ENCODE data around the gene PTPRT.

Gene PTPRT

GRCh38 chr20:42968746-42969145, 221.0 kb downstream of the PTPRT start:
- no peaks in the 10 kb centered on the region for H3K9me3 ChIP-seq (ENCODE audit: control insufficient read depth, low read length)
- H3K27me3 ChIP-seq (replicated peaks; ENCODE audit: control insufficient read depth, insufficient read depth, low read length) = no peaks in the 10 kb centered on the region
- no peak for DNase-seq (ENCODE audit: low read depth)
- H3K4me3 ChIP-seq (ENCODE audit: low read length) = no peak overlapping the region
- no peak overlapping the region for H3K9ac ChIP-seq (ENCODE audit: low read length)
- H3K4me1 ChIP-seq (ENCODE audit: control insufficient read depth, insufficient read depth, low read length) = no peaks in the 10 kb centered on the region
- H3K36me3 ChIP-seq (ENCODE audit: control insufficient read depth, insufficient read depth, low read length, severe bottlenecking) = no peaks in the 10 kb centered on the region

GRCh38 chr20:42963796-42964195, 225.9 kb downstream of the PTPRT start:
- Histone ChIP-seq H3K9me3 (ENCODE audit: control insufficient read depth, low read length) (no peaks in the 10 kb centered on the region), H3K27me3 (replicated peaks; ENCODE audit: control insufficient read depth, insufficient read depth, low read length) (no peaks in the 10 kb centered on the region), H3K4me3 (ENCODE audit: low read length) (no peak overlapping the region), H3K4me1 (ENCODE audit: control insufficient read depth, insufficient read depth, low read length) (no peaks in the 10 kb centered on the region), H3K36me3 (ENCODE audit: control insufficient read depth, insufficient read depth, low read length, severe bottlenecking) (no peaks in the 10 kb centered on the region), H3K9ac (ENCODE audit: low read length) (no peak overlapping the region)
- no peak for DNase-seq (ENCODE audit: low read depth)

GRCh38 chr20:42961771-42962170, 227.9 kb downstream of the PTPRT start:
- H3K4me3 ChIP-seq (ENCODE audit: low read length) = no peak overlapping the region
- H3K36me3 ChIP-seq (ENCODE audit: control insufficient read depth, insufficient read depth, low read length, severe bottlenecking) = no peaks in the 10 kb centered on the region
- H3K27me3 ChIP-seq (replicated peaks; ENCODE audit: control insufficient read depth, insufficient read depth, low read length) = no peaks in the 10 kb centered on the region
- DNase-seq (ENCODE audit: low read depth) = no peak
- H3K4me1 ChIP-seq (ENCODE audit: control insufficient read depth, insufficient read depth, low read length) = no peaks in the 10 kb centered on the region
- H3K9me3 ChIP-seq (ENCODE audit: control insufficient read depth, low read length) = no peaks in the 10 kb centered on the region
- no peak overlapping the region for H3K9ac ChIP-seq (ENCODE audit: low read length)

GRCh38 chr20:42959996-42960395, 229.7 kb downstream of the PTPRT start:
- Histone ChIP-seq H3K36me3 (ENCODE audit: control insufficient read depth, insufficient read depth, low read length, severe bottlenecking) (no peaks in the 10 kb centered on the region), H3K9me3 (ENCODE audit: control insufficient read depth, low read length) (peaks cover 4% of the 10 kb centered on the region), H3K9ac (ENCODE audit: low read length) (no peak overlapping the region), H3K4me3 (ENCODE audit: low read length) (no peak overlapping the region), H3K27me3 (replicated peaks; ENCODE audit: control insufficient read depth, insufficient read depth, low read length) (no peaks in the 10 kb centered on the region), H3K4me1 (ENCODE audit: control insufficient read depth, insufficient read depth, low read length) (no peaks in the 10 kb centered on the region)
- DNase-seq (ENCODE audit: low read depth) = no peak

GRCh38 chr20:42958367-42959069, 231.2 kb downstream of the PTPRT start:
- no peak for DNase-seq (ENCODE audit: low read depth)
- no peaks in the 10 kb centered on the region for H3K27me3 ChIP-seq (replicated peaks; ENCODE audit: control insufficient read depth, insufficient read depth, low read length)
- H3K36me3 ChIP-seq (ENCODE audit: control insufficient read depth, insufficient read depth, low read length, severe bottlenecking) = no peaks in the 10 kb centered on the region
- peaks cover 4% of the 10 kb centered on the region for H3K9me3 ChIP-seq (ENCODE audit: control insufficient read depth, low read length)
- H3K9ac ChIP-seq (ENCODE audit: low read length) = no peak overlapping the region
- H3K4me3 ChIP-seq (ENCODE audit: low read length) = no peak overlapping the region
- no peaks in the 10 kb centered on the region for H3K4me1 ChIP-seq (ENCODE audit: control insufficient read depth, insufficient read depth, low read length)

GRCh38 chr20:42957704-42958095, 232.0 kb downstream of the PTPRT start:
- DNase-seq (ENCODE audit: low read depth) = no peak
- Histone ChIP-seq H3K4me1 (ENCODE audit: control insufficient read depth, insufficient read depth, low read length) (no peaks in the 10 kb centered on the region), H3K27me3 (replicated peaks; ENCODE audit: control insufficient read depth, insufficient read depth, low read length) (no peaks in the 10 kb centered on the region)

GRCh38 chr20:42957018-42957703, 232.5 kb downstream of the PTPRT start:
- DNase-seq (ENCODE audit: low read depth) = no peak
- H3K27me3 ChIP-seq (replicated peaks; ENCODE audit: control insufficient read depth, insufficient read depth, low read length) = no peaks in the 10 kb centered on the region
- no peak overlapping the region for H3K4me3 ChIP-seq (ENCODE audit: low read length)
- no peak overlapping the region for H3K9ac ChIP-seq (ENCODE audit: low read length)
- no peaks in the 10 kb centered on the region for H3K4me1 ChIP-seq (ENCODE audit: control insufficient read depth, insufficient read depth, low read length)
- H3K36me3 ChIP-seq (ENCODE audit: control insufficient read depth, insufficient read depth, low read length, severe bottlenecking) = no peaks in the 10 kb centered on the region
- peaks cover 4% of the 10 kb centered on the region for H3K9me3 ChIP-seq (ENCODE audit: control insufficient read depth, low read length)

More at GRCh38 chr20:42957704-42958095, 232.0 kb downstream of the PTPRT start:
- Histone ChIP-seq H3K9ac (ENCODE audit: low read length) (no peak overlapping the region), H3K36me3 (ENCODE audit: control insufficient read depth, insufficient read depth, low read length, severe bottlenecking) (no peaks in the 10 kb centered on the region), H3K9me3 (ENCODE audit: control insufficient read depth, low read length) (peaks cover 4% of the 10 kb centered on the region), H3K4me3 (ENCODE audit: low read length) (no peak overlapping the region)

- DNase-seq (ENCODE audit: low read depth) = no peak
- H3K9ac ChIP-seq (ENCODE audit: low read length) = no peak overlapping the region
- H3K4me3 ChIP-seq (ENCODE audit: low read length) = no peak overlapping the region
- H3K27me3 ChIP-seq (replicated peaks; ENCODE audit: control insufficient read depth, insufficient read depth, low read length) = no peaks in the 10 kb centered on the region
- H3K4me1 ChIP-seq (ENCODE audit: control insufficient read depth, insufficient read depth, low read length) = no peaks in the 10 kb centered on the region
- no peaks in the 10 kb centered on the region for H3K36me3 ChIP-seq (ENCODE audit: control insufficient read depth, insufficient read depth, low read length, severe bottlenecking)
- peaks cover 4% of the 10 kb centered on the region for H3K9me3 ChIP-seq (ENCODE audit: control insufficient read depth, low read length)
Observed at GRCh38 chr20:42955713-42956112, 234.0 kb downstream of the PTPRT start.

- no peaks in the 10 kb centered on the region for H3K36me3 ChIP-seq (ENCODE audit: control insufficient read depth, insufficient read depth, low read length, severe bottlenecking)
- no peak for DNase-seq (ENCODE audit: low read depth)
- peaks cover 4% of the 10 kb centered on the region for H3K9me3 ChIP-seq (ENCODE audit: control insufficient read depth, low read length)
- no peak overlapping the region for H3K4me3 ChIP-seq (ENCODE audit: low read length)
- H3K4me1 ChIP-seq (ENCODE audit: control insufficient read depth, insufficient read depth, low read length) = no peaks in the 10 kb centered on the region
- no peak overlapping the region for H3K9ac ChIP-seq (ENCODE audit: low read length)
- H3K27me3 ChIP-seq (replicated peaks; ENCODE audit: control insufficient read depth, insufficient read depth, low read length) = no peaks in the 10 kb centered on the region
Observed at GRCh38 chr20:42954951-42955350, 234.8 kb downstream of the PTPRT start.

- Histone ChIP-seq H3K27me3 (replicated peaks; ENCODE audit: control insufficient read depth, insufficient read depth, low read length) (no peaks in the 10 kb centered on the region), H3K9me3 (ENCODE audit: control insufficient read depth, low read length) (no peaks in the 10 kb centered on the region), H3K4me3 (ENCODE audit: low read length) (no peak overlapping the region), H3K36me3 (ENCODE audit: control insufficient read depth, insufficient read depth, low read length, severe bottlenecking) (no peaks in the 10 kb centered on the region), H3K4me1 (ENCODE audit: control insufficient read depth, insufficient read depth, low read length) (no peaks in the 10 kb centered on the region), H3K9ac (ENCODE audit: low read length) (no peak overlapping the region)
- DNase-seq (ENCODE audit: low read depth) = no peak
Observed at GRCh38 chr20:42949950-42950349, 239.8 kb downstream of the PTPRT start.

- Histone ChIP-seq H3K4me1 (ENCODE audit: control insufficient read depth, insufficient read depth, low read length) (no peaks in the 10 kb centered on the region), H3K9me3 (ENCODE audit: control insufficient read depth, low read length) (no peaks in the 10 kb centered on the region), H3K27me3 (replicated peaks; ENCODE audit: control insufficient read depth, insufficient read depth, low read length) (no peaks in the 10 kb centered on the region), H3K36me3 (ENCODE audit: control insufficient read depth, insufficient read depth, low read length, severe bottlenecking) (no peaks in the 10 kb centered on the region), H3K9ac (ENCODE audit: low read length) (no peak overlapping the region), H3K4me3 (ENCODE audit: low read length) (no peak overlapping the region)
- DNase-seq (ENCODE audit: low read depth) = no peak
Observed at GRCh38 chr20:42945234-42945994, 244.3 kb downstream of the PTPRT start.

Data from adipocyte (in vitro differentiated cells).